Ureter (tissue), 1 donor: ENCODE results near the gene KDM4B. TPM values are rescaled to one million over a fixed set of nuclear protein-coding genes. Genes with fewer than 3 reads are reported as not detected.

Experiments used
- DNase-seq: peaks from one replicate; pipeline ENCODE4 v3.0.0-alpha.2; 2020; ENCODE audit warnings: low spot score
- total RNA-seq: library from RNA; stranded (reverse); gene quantifications from one replicate; pipeline ENCODE4 v1.2.4, GENCODE V29; 2023
- donor health status: DM: yes; HTN: yes; CAD: no.

The KDM4B gene
- total RNA-seq, 1 donor from 2014 or later: 58.3 TPM

- no peak for DNase-seq
These were observed 99.5 kb downstream of the KDM4B start for GRCh38 chr19:5068233-5069072.

DNA sequence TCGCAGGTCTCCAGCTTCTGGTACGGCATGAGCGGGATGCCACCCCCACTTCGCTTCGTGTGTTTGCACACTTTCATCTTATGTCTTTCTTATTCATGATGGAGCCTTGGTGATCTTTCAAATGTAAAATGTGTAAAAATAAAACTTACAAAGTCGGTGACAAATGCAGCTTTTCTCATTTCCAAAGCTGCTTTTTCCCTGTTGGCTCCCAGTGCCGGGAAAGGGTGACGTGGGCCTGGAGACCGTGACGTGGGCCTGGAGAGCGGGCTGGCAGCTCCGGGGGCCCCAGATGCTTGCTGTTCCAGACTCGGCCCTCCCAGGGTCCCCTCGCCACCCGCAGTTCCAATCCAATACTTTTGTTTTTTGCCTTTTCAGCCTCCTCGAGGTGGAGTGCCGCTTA lies 101.4 kb downstream of the KDM4B start:
- no peak for DNase-seq

DNA sequence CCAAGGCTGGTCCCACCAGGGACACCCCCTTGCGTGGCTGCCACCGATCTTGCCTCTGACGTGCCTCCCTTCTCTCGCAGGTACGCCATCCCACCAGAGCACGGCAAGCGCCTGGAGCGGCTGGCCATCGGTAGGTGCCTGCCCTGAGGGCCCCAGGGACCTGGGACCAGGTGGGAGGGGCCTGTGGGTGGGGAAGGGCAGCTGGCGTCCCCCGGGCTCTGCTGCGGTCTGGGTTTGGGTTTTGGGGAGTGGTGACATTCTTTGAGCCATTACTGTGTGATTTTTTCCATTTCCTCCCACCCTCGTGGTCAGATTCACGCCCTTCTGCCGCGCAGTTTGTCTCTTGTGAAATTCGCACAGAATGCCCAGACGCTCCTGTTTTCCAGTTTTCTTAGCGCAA lies 102.0 kb downstream of the KDM4B start:
- DNase-seq: no peak

DNA sequence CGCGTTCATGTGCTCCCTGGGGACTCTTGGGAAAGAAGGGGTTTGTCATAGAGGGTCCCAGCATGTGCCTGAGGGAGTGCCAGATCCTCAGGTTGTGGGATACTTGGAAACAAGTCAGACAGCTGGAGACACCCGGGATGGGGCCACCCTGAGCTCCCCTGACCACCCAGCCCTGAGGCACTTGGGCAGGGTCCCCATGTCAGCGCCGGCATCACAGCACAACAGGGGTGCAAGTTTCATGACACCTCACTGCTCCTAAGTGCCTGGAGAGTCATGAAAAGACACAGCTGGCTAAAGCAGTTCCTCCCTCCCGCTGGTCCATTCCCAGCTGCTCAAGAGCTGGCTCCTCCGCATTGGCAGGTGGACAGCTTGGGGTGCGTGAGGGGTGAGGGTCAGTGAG lies 102.7 kb downstream of the KDM4B start:
- no peak for DNase-seq

- no peak for DNase-seq
These were observed 103.2 kb downstream of the KDM4B start for GRCh38 chr19:5072115-5072514.

GRCh38 chr19:5073153-5073844 lies 104.4 kb downstream of the KDM4B start:
- no peak for DNase-seq

GRCh38 chr19:5074407-5074806 lies 105.5 kb downstream of the KDM4B start:
- no peak for DNase-seq

- no peak for DNase-seq
These were observed 106.0 kb downstream of the KDM4B start for GRCh38 chr19:5074830-5075394.

- no peak for DNase-seq
These were observed 106.7 kb downstream of the KDM4B start for GRCh38 chr19:5075597-5075996.

- no peak for DNase-seq
These were observed 107.7 kb downstream of the KDM4B start for GRCh38 chr19:5076440-5077208.

GRCh38 chr19:5077209-5077515 lies 108.2 kb downstream of the KDM4B start:
- DNase-seq: no peak

DNA sequence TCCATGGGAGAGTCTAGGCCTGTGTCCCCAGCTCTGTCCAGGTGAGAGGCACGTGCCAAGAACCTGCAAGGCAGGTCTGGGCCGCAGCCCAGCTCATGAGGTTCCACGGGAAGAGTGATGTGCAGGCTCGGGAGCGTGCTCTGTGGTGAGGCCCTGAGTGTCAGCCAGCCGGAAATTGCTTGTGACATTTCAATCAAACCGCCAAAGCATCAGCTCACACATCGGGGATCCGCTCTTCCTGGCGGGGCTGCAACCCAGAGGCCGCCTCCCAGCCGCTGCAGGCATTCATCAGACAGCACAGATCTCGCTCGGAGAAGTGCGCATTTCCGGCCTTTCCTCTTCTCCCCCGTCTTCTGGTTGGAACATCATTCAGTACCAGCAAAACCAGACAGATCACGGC lies 109.3 kb downstream of the KDM4B start:
- DNase-seq: no peak

DNA sequence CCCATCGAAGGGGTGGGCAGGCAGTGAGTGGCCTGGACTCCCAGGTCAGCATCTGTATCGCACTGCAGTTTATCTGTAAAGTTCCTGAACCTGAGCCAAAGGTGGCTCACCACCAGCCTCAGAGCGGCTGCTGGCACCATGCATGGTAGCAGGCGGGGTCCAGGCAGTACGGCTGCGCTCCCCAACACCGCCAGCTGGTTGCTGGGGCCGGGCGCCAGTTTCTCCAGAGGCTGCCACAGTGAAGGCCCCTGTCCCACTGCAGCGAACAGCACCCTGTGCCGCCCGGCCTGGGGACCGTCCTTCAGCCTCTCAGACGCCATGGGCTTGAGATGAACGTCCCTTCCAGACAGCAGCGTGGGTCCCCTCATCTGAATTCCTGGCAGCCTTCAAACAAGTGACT lies 109.8 kb downstream of the KDM4B start:
- DNase-seq: no peak

- no peak for DNase-seq
These were observed 110.3 kb downstream of the KDM4B start for GRCh38 chr19:5079071-5079774.

DNA sequence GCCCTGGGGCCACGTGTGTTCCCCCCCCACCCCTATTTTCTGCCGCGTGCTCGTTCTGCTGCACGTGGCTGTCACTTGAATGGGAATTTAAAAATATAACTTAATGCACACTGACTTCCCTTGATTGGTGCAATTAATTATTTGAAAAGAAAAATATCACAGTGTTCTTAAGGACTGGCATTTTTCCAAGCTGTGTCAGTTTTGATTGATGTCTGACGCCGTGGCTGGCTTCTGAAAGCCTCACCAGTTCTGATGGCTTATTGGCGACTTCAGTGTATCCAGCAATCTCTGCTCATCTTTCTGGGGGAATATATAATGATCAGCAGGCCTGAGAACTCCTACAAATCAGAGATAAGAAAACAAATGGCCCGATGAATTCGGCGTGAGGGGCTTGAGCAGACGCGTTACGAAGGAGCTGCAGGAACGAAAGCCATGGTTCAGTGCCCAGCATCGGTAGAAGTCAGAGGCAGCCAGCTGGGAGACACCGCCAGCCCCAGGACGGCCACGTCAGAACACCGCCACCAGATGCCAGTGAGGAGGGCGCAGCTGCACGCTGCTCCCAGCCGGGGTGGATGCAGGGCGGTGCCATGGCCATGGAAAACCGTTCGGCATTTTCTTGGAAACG lies 111.2 kb downstream of the KDM4B start:
- DNase-seq: no peak

DNA sequence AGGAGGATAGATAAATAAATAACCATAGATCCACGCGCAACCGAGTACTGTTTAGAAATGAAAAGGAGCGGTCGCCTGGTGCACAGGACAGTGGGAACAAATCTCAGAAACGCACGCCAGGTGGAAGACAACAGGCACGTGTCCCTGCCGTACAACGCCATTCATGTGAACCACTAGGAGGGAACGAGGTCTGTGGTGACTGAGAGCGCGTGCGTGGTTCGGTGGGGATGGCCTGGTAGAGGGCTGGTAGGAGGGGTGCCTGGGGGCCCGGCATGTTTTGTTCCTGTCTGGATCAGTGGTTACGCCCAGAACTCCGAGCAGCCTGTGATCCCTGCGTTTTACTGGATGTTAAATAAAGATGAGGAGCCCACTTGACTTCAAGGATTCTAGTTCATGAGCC lies 111.9 kb downstream of the KDM4B start:
- DNase-seq: no peak

GRCh38 chr19:5081443-5082161 lies 112.7 kb downstream of the KDM4B start:
- no peak for DNase-seq

GRCh38 chr19:5083547-5083965 lies 114.6 kb downstream of the KDM4B start:
- DNase-seq: no peak

GRCh38 chr19:5085566-5085965 lies 116.7 kb downstream of the KDM4B start:
- DNase-seq: no peak

DNA sequence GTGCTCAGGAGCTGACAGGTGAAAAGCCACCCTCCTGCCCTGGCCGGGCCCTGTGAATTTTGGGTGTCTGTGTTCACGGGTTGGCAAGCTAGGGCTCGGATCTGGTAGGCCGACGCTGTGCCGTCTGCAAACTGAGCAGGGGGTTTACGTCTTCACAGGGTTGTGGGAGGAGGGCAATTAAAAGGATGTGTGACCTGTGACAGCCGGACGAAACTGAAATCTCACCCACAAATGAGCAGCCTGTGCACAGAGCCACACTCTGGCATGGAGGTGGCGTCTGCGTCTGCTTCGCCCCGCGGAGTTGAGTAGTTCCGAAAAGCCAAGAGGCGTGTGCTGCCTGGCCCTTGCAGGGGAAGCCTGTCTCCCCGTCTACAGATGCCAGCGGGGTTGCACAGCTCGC lies 117.3 kb downstream of the KDM4B start:
- no peak for DNase-seq
